Esophagus muscularis mucosa (tissue), 3 donors: Measurements from ENCODE around the gene KMT2A.

Experiments
- CTCF ChIP-seq, 3 experiments: fragments of 200-600 bp in 2 of 3; fragments of 450-650 bp in 1 of 3; sonication (generic) in 2 of 3; IDR thresholded peaks; one replicate each; pipeline ENCODE4 v1.5.1; 2017 to 2019; ENCODE audit warnings: antibody characterized with exemption in 3 of 3, mild to moderate bottlenecking in 2 of 3, moderate library complexity in 1 of 3
- POLR2A ChIP-seq: fragments of 450-650 bp; IDR thresholded peaks from one replicate; pipeline ENCODE4 v1.6.1; 2017; ENCODE audit warnings: antibody characterized with exemption, moderate library complexity, mild to moderate bottlenecking, low read depth
- POLR2AphosphoS5 ChIP-seq, 2 donors: sonication (generic); formaldehyde crosslinking; IDR thresholded peaks; one replicate each; pipeline ENCODE4 v1.6.1; 2017; ENCODE audit warnings: antibody characterized with exemption in 2 of 2

GRCh38 chr11:118397448-118397847 lies 38.8 kb upstream of the KMT2A start:
- TF ChIP-seq CTCF (IDR thresholded peaks at IDR 0.05) (no peak), POLR2A (no peak), POLR2AphosphoS5 (IDR thresholded peaks at IDR 0.05) (no peak)
